HCT116 (cell line): ENCODE measurements around the gene KIAA2012. TPM values are rescaled to one million over a fixed set of nuclear protein-coding genes. Genes with fewer than 3 reads are reported as not detected.

Experiments used
- ATAC-seq: fragments of 200-7000 bp; cut with Tn5 transposase; 2 replicates; pipeline ENCODE4 v1.9.1; 2020; ENCODE audit warnings: mild to moderate bottlenecking, moderate library complexity
- BruUV-seq: library from RNA; stranded (reverse); fragments of 400-500 nt; replicated peaks from 2 replicates; lab custom pipeline; 2021; lab: Mats Ljungman, UMichigan
- CTCF ChIA-PET: fragments of 300-600 bp; sonication (Branson Sonifier 250); formaldehyde crosslinking; loops from one replicate; lab custom pipeline; 2021; ENCODE audit warnings: antibody characterized with exemption; lab: Charles Lee
- POLR2A ChIA-PET: fragments of 300-600, 350-600 bp; sonication (Branson Sonifier 250); formaldehyde crosslinking; loops from one replicate; lab custom pipeline; 2021; ENCODE audit warnings: antibody characterized with exemption; lab: Charles Lee
- RAD21 ChIA-PET, 2 experiments: fragments of 300-600 bp; sonication (Branson Sonifier 250); formaldehyde crosslinking; loops; one replicate each; lab custom pipeline; 2023; ENCODE audit warnings: low total read pairs in 2 of 2; ENCODE audit not compliant: uncharacterized antibody in 2 of 2, unreplicated experiment in 2 of 2, low non-redundant PET in 1 of 2; lab: Charles Lee
- DNase-seq: peaks from one replicate; pipeline ENCODE4 v3.0.0-alpha.2; 2010; ENCODE audit warnings: low read depth, low spot score
- H2AFZ ChIP-seq: fragments of 200-600 bp; shearing (Covaris generic), sonication (generic); 2 replicates; pipeline ENCODE4 v1.6.1; 2017; ENCODE audit warnings: low read depth, mixed run types, mixed read lengths, antibody characterized with exemption, low read length; ENCODE audit not compliant: poor library complexity, severe bottlenecking
- H3K27ac ChIP-seq: 2 replicates; pipeline ENCODE4 v1.5.1; 2012; ENCODE audit warnings: low read depth, low read length
- H3K27me3 ChIP-seq: fragments of 200-600 bp; sonication (generic); 2 replicates; pipeline ENCODE4 v1.6.1; 2016; ENCODE audit warnings: mixed run types, low read length, mixed read lengths; ENCODE audit not compliant: insufficient read depth
- H3K36me3 ChIP-seq, 2 experiments: fragments of 200-500 bp in 1 of 2; fragments of 200-600 bp in 1 of 2; sonication (Bioruptor generic) in 1 of 2; sonication (generic) in 1 of 2; 2 replicates each; pipeline versions ENCODE4 v1.5.1 to v1.6.1; 2014 to 2016; ENCODE audit warnings: low read length in 2 of 2, inconsistent platforms in 1 of 2, mixed read lengths in 1 of 2, mixed run types in 1 of 2; ENCODE audit not compliant: insufficient read depth in 2 of 2, control insufficient read depth in 1 of 2
- H3K4me1 ChIP-seq, 2 experiments: fragments of 200-600 bp in 1 of 2; sonication (generic) in 1 of 2; 2 replicates each; pipeline versions ENCODE4 v1.5.1 to v1.6.1; 2012 to 2017; ENCODE audit warnings: low read length in 2 of 2, inconsistent platforms in 1 of 2, mild to moderate bottlenecking in 1 of 2, mixed read lengths in 1 of 2, mixed run types in 1 of 2, moderate library complexity in 1 of 2; ENCODE audit not compliant: insufficient read depth in 2 of 2, control insufficient read depth in 1 of 2
- H3K4me2 ChIP-seq: fragments of 200-600 bp; sonication (generic); 2 replicates; pipeline ENCODE4 v1.6.1; 2017; ENCODE audit warnings: mixed run types, low read length, mixed read lengths
- H3K4me3 ChIP-seq, 2 experiments: fragments of 200-600 bp in 1 of 2; sonication (generic) in 1 of 2; replicated peaks in 1 of 2; 2 replicates each; pipeline ENCODE4 v1.5.1; 2011 to 2016; ENCODE audit warnings: low read length in 2 of 2, control low read depth in 1 of 2, low read depth in 1 of 2, mild to moderate bottlenecking in 1 of 2, mixed read lengths in 1 of 2, mixed run types in 1 of 2
- H3K79me2 ChIP-seq: fragments of 200-600 bp; sonication (generic); 2 replicates; pipeline ENCODE4 v1.6.1; 2017; ENCODE audit warnings: mild to moderate bottlenecking, mixed run types, low read length, moderate library complexity, mixed read lengths; ENCODE audit not compliant: insufficient read depth
- H3K9ac ChIP-seq: fragments of 200-600 bp; sonication (generic); 2 replicates; pipeline ENCODE4 v1.6.1; 2016; ENCODE audit warnings: low read length, mixed read lengths
- H3K9me2 ChIP-seq: fragments of 200-600 bp; sonication (generic), shearing (Covaris generic); 2 replicates; pipeline ENCODE4 v1.6.1; 2017; ENCODE audit warnings: mixed run types, mild to moderate bottlenecking, moderate library complexity; ENCODE audit not compliant: insufficient read depth
- H3K9me3 ChIP-seq, 2 experiments: fragments of 200-500 bp in 1 of 2; fragments of 200-600 bp in 1 of 2; sonication (Bioruptor generic) in 1 of 2; sonication (generic) in 1 of 2; 2 replicates each; pipeline ENCODE4 v1.6.1; 2014 to 2017; ENCODE audit warnings: low read length in 2 of 2, mixed read lengths in 2 of 2, inconsistent platforms in 1 of 2, low read depth in 1 of 2, mild to moderate bottlenecking in 1 of 2, mixed run types in 1 of 2, moderate library complexity in 1 of 2; ENCODE audit not compliant: control insufficient read depth in 1 of 2, insufficient read depth in 1 of 2
- H4K20me1 ChIP-seq: fragments of 200-600 bp; sonication (generic), shearing (Covaris generic); 2 replicates; pipeline ENCODE4 v1.6.1; 2017; ENCODE audit warnings: mixed run types, mild to moderate bottlenecking, moderate library complexity; ENCODE audit not compliant: insufficient read depth
- CBX3 ChIP-seq: IDR thresholded peaks from 2 replicates; pipeline ENCODE4 v1.6.1; 2012; ENCODE audit warnings: low read depth
- CEBPB ChIP-seq: IDR thresholded peaks from 2 replicates; pipeline ENCODE4 v1.6.1; 2012; ENCODE audit warnings: low read depth
- CTCF ChIP-seq, 3 experiments: fragments of 200-600 bp in 1 of 3; sonication (generic) in 1 of 3; IDR thresholded peaks in 2 of 3; conservative IDR thresholded peaks in 1 of 3; 2 replicates each; pipeline ENCODE4 v1.5.1; 2012 to 2017; ENCODE audit warnings: low read depth in 2 of 3, low read length in 2 of 3, antibody characterized with exemption in 1 of 3, borderline replicate concordance in 1 of 3, control low read depth in 1 of 3, mild to moderate bottlenecking in 1 of 3, mixed read lengths in 1 of 3, mixed run types in 1 of 3, moderate library complexity in 1 of 3; ENCODE audit not compliant: insufficient read depth in 1 of 3
- EZH2 ChIP-seq: fragments of 200-600 bp; sonication (generic); IDR thresholded peaks from 2 replicates; pipeline ENCODE4 v1.6.1; 2017; ENCODE audit warnings: antibody characterized with exemption, mixed run types
- MAX ChIP-seq: IDR thresholded peaks from 2 replicates; pipeline ENCODE4 v1.6.1; 2012
- POLR2A ChIP-seq: IDR thresholded peaks from 2 replicates; pipeline ENCODE4 v1.7.0; 2011; ENCODE audit warnings: borderline replicate concordance; ENCODE audit not compliant: insufficient read depth, insufficient read length; ENCODE audit errors: extremely low read depth
- POLR2AphosphoS5 ChIP-seq: IDR thresholded peaks from 2 replicates; pipeline ENCODE4 v1.6.1; 2011; ENCODE audit warnings: mild to moderate bottlenecking, low read depth, low read length, moderate library complexity
- REST ChIP-seq: IDR thresholded peaks from 2 replicates; pipeline ENCODE4 v1.6.1; 2012; ENCODE audit warnings: low read depth
- SIN3A ChIP-seq: IDR thresholded peaks from 2 replicates; pipeline ENCODE4 v1.6.1; 2012; ENCODE audit warnings: low read depth
- SP1 ChIP-seq: IDR thresholded peaks from 2 replicates; pipeline ENCODE4 v1.6.1; 2012; ENCODE audit warnings: low read depth
- SRF ChIP-seq: IDR thresholded peaks from 2 replicates; pipeline ENCODE4 v1.6.1; 2012; ENCODE audit warnings: low read depth
- YY1 ChIP-seq: IDR thresholded peaks from 2 replicates; pipeline ENCODE4 v1.6.1; 2011; ENCODE audit warnings: low read length, low read depth, moderate library complexity, mild to moderate bottlenecking; ENCODE audit not compliant: insufficient replicate concordance; ENCODE audit errors: extremely low read depth
- ZFX ChIP-seq: fragments of 450-650 bp; IDR thresholded peaks from 2 replicates; pipeline ENCODE4 v1.6.1; 2017
- ZNF274 ChIP-seq: fragments of 200-500 bp; sonication (Bioruptor generic); IDR thresholded peaks from 2 replicates; pipeline ENCODE4 v1.6.1; 2014; ENCODE audit warnings: mild to moderate bottlenecking, low read depth, low read length, inconsistent platforms
- intact Hi-C: fragments of 100-400 bp; cut with micrococcal nuclease; formaldehyde crosslinking; loops from 2 replicates; pipeline ENCODE4 v1.10.0; 2022
- total RNA-seq: library from RNA; stranded (reverse); gene quantifications from one replicate; pipeline ENCODE4 v1.2.1, GENCODE V29; 2021; ENCODE audit not compliant: unreplicated experiment

KIAA2012 gene
- total RNA-seq, 1 experiment from 2014 or later: not detected

GRCh38 chr2:202035941-202036372, 37.1 kb upstream of the KIAA2012 start (continued):
- TF ChIP-seq CTCF (IDR thresholded peaks at IDR 0.05 in 2 of 3, conservative IDR thresholded peaks at IDR 0.05 in 1 of 3; ENCODE audit: borderline replicate concordance in 1 of 3, insufficient read depth in 1 of 3, low read depth in 2 of 3, low read length in 2 of 3) (no peak), ZFX (no peak), CEBPB (no peak), SP1 (no peak), POLR2AphosphoS5 (no peak), SIN3A (no peak), ZNF274 (no peak)

- Histone ChIP-seq H4K20me1 (no peaks in the 10 kb centered on the region), H3K36me3 (no peaks in the 10 kb centered on the region), H3K9me2 (no peaks in the 10 kb centered on the region), H3K27me3 (no peaks in the 10 kb centered on the region), H3K4me2 (no peak overlapping the region), H3K4me1 (peaks cover 30 to 38% of the 10 kb centered on the region in 2 experiments), H2AFZ (no peak overlapping the region), H3K27ac (no peak overlapping the region), H3K9ac (no peak overlapping the region), H3K9me3 (no peaks in the 10 kb centered on the region), H3K4me3 (no peak overlapping the region), H3K79me2 (no peaks in the 10 kb centered on the region)
- CTCF ChIA-PET: no interaction called here
- RAD21 ChIA-PET: no interaction called here
- POLR2A ChIA-PET: no interaction called here
- DNase-seq: no peak
- BruUV-seq: TSS peak; percentile 55
- intact Hi-C loops: no loop called here
- no peak for ATAC-seq
- no peak for TF ChIP-seq SRF
- no peak for TF ChIP-seq CTCF (IDR thresholded peaks at IDR 0.05 in 2 of 3, conservative IDR thresholded peaks at IDR 0.05 in 1 of 3; ENCODE audit: borderline replicate concordance in 1 of 3, insufficient read depth in 1 of 3, low read depth in 2 of 3, low read length in 2 of 3)
- no peak for TF ChIP-seq REST
- no peak for TF ChIP-seq POLR2AphosphoS5
- no peak for TF ChIP-seq ZFX
- TF ChIP-seq EZH2: no peak
- no peak for TF ChIP-seq POLR2A
- no peak for TF ChIP-seq YY1
- no peak for TF ChIP-seq MAX
- TF ChIP-seq CBX3: no peak
- no peak for TF ChIP-seq CEBPB
- TF ChIP-seq ZNF274: no peak
Measured at GRCh38 chr2:202036601-202037037, 36.4 kb upstream of the KIAA2012 start.
